Loucy (cell line): ENCODE measurements around the gene RPS6KA2.

ENCODE experiments used
- H2AFZ ChIP-seq: fragments of 200-600 bp; sonication (generic); 2 replicates; pipeline ENCODE4 v1.6.0; 2016; ENCODE audit warnings: antibody characterized with exemption, mild to moderate bottlenecking, low read length, moderate library complexity
- H3F3A ChIP-seq: fragments of 200-600 bp; 2 replicates; pipeline ENCODE4 v1.6.0; 2016; ENCODE audit warnings: antibody characterized with exemption, low read depth, mild to moderate bottlenecking
- H3K27me3 ChIP-seq: fragments of 200-600 bp; sonication (generic); 2 replicates; pipeline ENCODE4 v1.6.1; 2014; ENCODE audit warnings: low read length, mild to moderate bottlenecking; ENCODE audit not compliant: insufficient read depth, poor library complexity, severe bottlenecking
- H3K36me3 ChIP-seq: fragments of 200-600 bp; sonication (generic); 2 replicates; pipeline ENCODE4 v1.6.1; 2016; ENCODE audit warnings: low read length; ENCODE audit not compliant: insufficient read depth
- H3K4me1 ChIP-seq: fragments of 200-600 bp; sonication (generic); 2 replicates; pipeline ENCODE4 v1.5.1; 2014; ENCODE audit warnings: low read length, mild to moderate bottlenecking; ENCODE audit not compliant: insufficient read depth, poor library complexity, severe bottlenecking
- H3K4me2 ChIP-seq: fragments of 200-600 bp; sonication (generic); 2 replicates; pipeline ENCODE4 v1.6.0; 2014; ENCODE audit warnings: antibody characterized with exemption, low read length, low read depth, mild to moderate bottlenecking; ENCODE audit not compliant: poor library complexity, severe bottlenecking
- H3K4me3 ChIP-seq: fragments of 200-600 bp; sonication (generic); 2 replicates; pipeline ENCODE4 v1.5.1; 2014; ENCODE audit warnings: low read length, mild to moderate bottlenecking, mixed read lengths; ENCODE audit not compliant: poor library complexity, severe bottlenecking
- H3K79me2 ChIP-seq: fragments of 200-600 bp; sonication (generic); 2 replicates; pipeline ENCODE4 v1.6.1; 2014; ENCODE audit warnings: low read length; ENCODE audit not compliant: insufficient read depth
- H3K9ac ChIP-seq: fragments of 200-600 bp; sonication (generic); 2 replicates; pipeline ENCODE4 v1.6.0; 2014; ENCODE audit warnings: mild to moderate bottlenecking, low read depth, low read length, moderate library complexity; ENCODE audit not compliant: poor library complexity, severe bottlenecking
- H3K9me2 ChIP-seq: fragments of 200-600 bp; sonication (generic); replicated peaks from 2 replicates; pipeline ENCODE4 v1.6.1; 2016; ENCODE audit warnings: low read depth, low read length, mixed read lengths
- H3K9me3 ChIP-seq: fragments of 200-600 bp; sonication (generic); 2 replicates; pipeline ENCODE4 v1.6.1; 2014; ENCODE audit warnings: mild to moderate bottlenecking, antibody characterized with exemption, low read length, low read depth; ENCODE audit not compliant: insufficient read depth
- H4K20me1 ChIP-seq: fragments of 200-600 bp; sonication (generic); 2 replicates; pipeline ENCODE4 v1.6.0; 2014; ENCODE audit warnings: antibody characterized with exemption, low read length, mild to moderate bottlenecking; ENCODE audit not compliant: insufficient read depth, poor library complexity, severe bottlenecking
- EZH2phosphoT487 ChIP-seq: fragments of 200-600 bp; IDR thresholded peaks from 2 replicates; pipeline ENCODE4 v1.6.1; 2018; ENCODE audit warnings: antibody characterized with exemption, mild to moderate bottlenecking, moderate library complexity, borderline replicate concordance
- TF ChIP-seq, protein P1 (sequence below): fragments of 200-600 bp; sonication (generic); conservative IDR thresholded peaks from 2 replicates; pipeline ENCODE4 v1.5.1; 2014; ENCODE audit warnings: mild to moderate bottlenecking, antibody characterized with exemption, low read length

The RPS6KA2 gene

DNA sequence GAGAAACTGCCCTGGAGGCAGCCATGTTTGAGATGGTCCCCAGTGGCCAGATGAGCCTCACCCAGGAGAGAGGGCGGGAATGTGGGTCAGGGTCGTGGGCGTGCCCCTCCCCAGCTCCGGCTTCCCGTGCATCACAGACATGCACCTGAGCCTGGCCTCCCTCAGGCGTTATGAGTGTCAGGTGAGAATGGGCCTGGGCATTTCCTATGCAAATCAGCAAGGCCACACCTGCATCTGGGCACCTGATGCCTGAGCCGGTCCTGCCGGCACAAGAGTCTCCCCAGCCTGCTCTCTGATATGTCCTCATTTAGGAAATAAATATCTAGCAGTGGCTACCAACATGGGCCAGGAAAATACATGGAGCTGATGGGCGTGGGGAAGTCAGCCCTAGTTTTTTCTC lies 123.0 kb downstream of the RPS6KA2 start:
- Histone ChIP-seq H3K4me2 (no peak overlapping the region), H3F3A (no peaks in the 10 kb centered on the region), H3K9me3 (no peaks in the 10 kb centered on the region), H3K27me3 (no peaks in the 10 kb centered on the region), H3K9ac (no peak overlapping the region), H4K20me1 (no peaks in the 10 kb centered on the region), H3K79me2 (no peaks in the 10 kb centered on the region), H3K9me2 (no peaks in the 10 kb centered on the region), H3K4me3 (no peak overlapping the region), H3K4me1 (no peaks in the 10 kb centered on the region), H2AFZ (no peak overlapping the region), H3K36me3 (no peaks in the 10 kb centered on the region)
- TF ChIP-seq, protein P1, sequence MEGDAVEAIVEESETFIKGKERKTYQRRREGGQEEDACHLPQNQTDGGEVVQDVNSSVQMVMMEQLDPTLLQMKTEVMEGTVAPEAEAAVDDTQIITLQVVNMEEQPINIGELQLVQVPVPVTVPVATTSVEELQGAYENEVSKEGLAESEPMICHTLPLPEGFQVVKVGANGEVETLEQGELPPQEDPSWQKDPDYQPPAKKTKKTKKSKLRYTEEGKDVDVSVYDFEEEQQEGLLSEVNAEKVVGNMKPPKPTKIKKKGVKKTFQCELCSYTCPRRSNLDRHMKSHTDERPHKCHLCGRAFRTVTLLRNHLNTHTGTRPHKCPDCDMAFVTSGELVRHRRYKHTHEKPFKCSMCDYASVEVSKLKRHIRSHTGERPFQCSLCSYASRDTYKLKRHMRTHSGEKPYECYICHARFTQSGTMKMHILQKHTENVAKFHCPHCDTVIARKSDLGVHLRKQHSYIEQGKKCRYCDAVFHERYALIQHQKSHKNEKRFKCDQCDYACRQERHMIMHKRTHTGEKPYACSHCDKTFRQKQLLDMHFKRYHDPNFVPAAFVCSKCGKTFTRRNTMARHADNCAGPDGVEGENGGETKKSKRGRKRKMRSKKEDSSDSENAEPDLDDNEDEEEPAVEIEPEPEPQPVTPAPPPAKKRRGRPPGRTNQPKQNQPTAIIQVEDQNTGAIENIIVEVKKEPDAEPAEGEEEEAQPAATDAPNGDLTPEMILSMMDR: no peak

DNA sequence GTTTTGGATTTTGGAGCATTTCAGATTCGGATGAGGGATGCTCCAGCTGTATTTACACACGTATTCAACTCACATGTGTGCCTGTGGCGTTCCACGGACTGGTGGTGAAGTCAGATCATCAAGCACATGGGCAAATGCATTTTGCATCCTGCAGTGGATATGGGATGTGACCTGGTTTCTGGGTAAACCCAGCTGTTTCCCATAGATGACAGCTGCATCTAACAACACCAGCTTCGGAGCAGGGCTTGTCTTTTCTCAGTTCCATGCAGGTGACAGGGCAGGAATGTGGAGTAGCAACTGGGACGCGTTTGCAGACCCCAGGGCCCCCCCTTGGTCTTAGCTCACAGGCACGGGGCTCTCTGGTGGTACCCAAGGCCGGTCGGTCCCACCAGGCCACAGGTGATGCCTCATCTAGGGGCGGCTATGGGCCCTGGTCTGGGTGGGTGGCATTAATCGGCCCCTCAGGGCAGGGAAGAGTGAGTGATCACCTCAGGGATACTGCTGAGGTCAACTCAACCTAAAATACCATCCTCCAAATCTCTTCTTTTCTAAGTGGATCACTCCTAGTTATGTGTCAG lies 123.8 kb downstream of the RPS6KA2 start:
- Histone ChIP-seq H3K9ac (no peak overlapping the region), H3K4me3 (no peak overlapping the region), H3K27me3 (no peaks in the 10 kb centered on the region), H2AFZ (no peak overlapping the region), H3K4me2 (no peak overlapping the region), H3K36me3 (no peaks in the 10 kb centered on the region), H3K9me2 (no peaks in the 10 kb centered on the region), H3K79me2 (no peaks in the 10 kb centered on the region), H3K4me1 (no peaks in the 10 kb centered on the region), H3K9me3 (no peaks in the 10 kb centered on the region), H4K20me1 (no peaks in the 10 kb centered on the region), H3F3A (no peaks in the 10 kb centered on the region)
- no peak for TF ChIP-seq EZH2phosphoT487
- TF ChIP-seq, protein P1: no peak

DNA sequence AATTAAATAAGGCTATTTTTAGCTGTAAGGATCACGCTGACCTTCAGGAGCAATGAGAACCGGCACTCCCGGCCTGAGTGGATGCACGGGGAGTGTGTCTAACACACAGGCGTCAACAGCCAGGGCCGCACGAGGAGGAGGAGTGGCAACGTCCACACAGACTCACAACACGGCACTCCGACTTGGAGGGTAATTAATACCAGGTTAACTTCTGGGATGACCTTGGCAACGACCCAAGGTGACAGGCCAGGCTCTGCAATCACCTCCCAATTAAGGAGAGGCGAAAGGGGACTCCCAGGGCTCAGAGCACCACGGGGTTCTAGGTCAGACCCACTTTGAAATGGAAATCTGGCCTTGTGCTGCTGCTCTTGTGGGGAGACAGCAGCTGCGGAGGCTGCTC lies 124.6 kb downstream of the RPS6KA2 start:
- H3K4me1 ChIP-seq: no peaks in the 10 kb centered on the region
- H3K4me2 ChIP-seq: no peak overlapping the region
- H3K9me2 ChIP-seq: no peaks in the 10 kb centered on the region
- no peak for TF ChIP-seq EZH2phosphoT487
- TF ChIP-seq, protein P1: no peak
- H3F3A ChIP-seq: no peaks in the 10 kb centered on the region
- H3K9me3 ChIP-seq: no peaks in the 10 kb centered on the region
- H3K9ac ChIP-seq: no peak overlapping the region
- no peak overlapping the region for H2AFZ ChIP-seq
- H3K79me2 ChIP-seq: no peaks in the 10 kb centered on the region
- no peaks in the 10 kb centered on the region for H3K36me3 ChIP-seq
- no peaks in the 10 kb centered on the region for H3K27me3 ChIP-seq
- H4K20me1 ChIP-seq: no peaks in the 10 kb centered on the region
- no peak overlapping the region for H3K4me3 ChIP-seq
